Stimulated activated CD8-positive, alpha-beta memory T cell treated with anti-CD3 and anti-CD28 coated beads, Interleukin-4, amount 100 ng/mL, for 4 hours (primary cell): ENCODE measurements around the gene PLAC9.

Experiments
- DNase-seq, 2 donors: peaks; one replicate each; pipeline ENCODE4 v3.0.0-alpha.2; 2020; ENCODE audit warnings: low read depth in 2 of 2, low spot score in 1 of 2

PLAC9 gene

GRCh38 chr10:80159166-80159873 is 26.8 kb downstream of the PLAC9 start:
- DNase-seq, result no peak

GRCh38 chr10:80160361-80161320 is 28.1 kb downstream of the PLAC9 start:
- no peak for DNase-seq

- no peak for DNase-seq
Measured at GRCh38 chr10:80161321-80162083, 29.0 kb downstream of the PLAC9 start.

GRCh38 chr10:80163741-80164341 is 31.3 kb downstream of the PLAC9 start:
- no peak for DNase-seq

GRCh38 chr10:80164596-80164995 is 32.1 kb downstream of the PLAC9 start:
- DNase-seq, result no peak

GRCh38 chr10:80165173-80165572 is 32.6 kb downstream of the PLAC9 start:
- DNase-seq, result no peak

GRCh38 chr10:80166581-80167470 is 34.3 kb downstream of the PLAC9 start:
- no peak for DNase-seq

GRCh38 chr10:80167471-80168161 is 35.1 kb downstream of the PLAC9 start:
- no peak for DNase-seq

- no peak for DNase-seq
Measured at GRCh38 chr10:80168162-80168511, 35.6 kb downstream of the PLAC9 start.

GRCh38 chr10:80168679-80169380 is 36.3 kb downstream of the PLAC9 start:
- DNase-seq, result no peak

- no peak for DNase-seq
Measured at GRCh38 chr10:80170026-80170425, 37.5 kb downstream of the PLAC9 start.

- DNase-seq, result no peak
Measured at GRCh38 chr10:80170641-80171040, 38.1 kb downstream of the PLAC9 start.

GRCh38 chr10:80171248-80171660 is 38.7 kb downstream of the PLAC9 start:
- DNase-seq, result no peak

GRCh38 chr10:80172896-80173295 is 40.4 kb downstream of the PLAC9 start:
- DNase-seq, result no peak

- DNase-seq, result no peak
Measured at GRCh38 chr10:80173466-80173865, 40.9 kb downstream of the PLAC9 start.

GRCh38 chr10:80174641-80175395 is 42.3 kb downstream of the PLAC9 start:
- no peak for DNase-seq

- DNase-seq, result no peak
Measured at GRCh38 chr10:80176526-80176925, 44.0 kb downstream of the PLAC9 start.
